HepG2 (cell line): ENCODE results near the gene AQP6. TPM values are rescaled to one million over a fixed set of nuclear protein-coding genes. Genes with fewer than 3 reads are reported as not detected.

Experiments used
- AFF4 ChIP-seq: sonication (generic); formaldehyde crosslinking; IDR thresholded peaks from 2 replicates; pipeline ENCODE4 v1.4.0; 2020; ENCODE audit warnings: missing genetic modification reagents
- ARNT ChIP-seq: fragments of 450-650 bp; IDR thresholded peaks from 2 replicates; pipeline ENCODE4 v1.6.1; 2017
- ATM ChIP-seq: fragments of 450-650 bp; IDR thresholded peaks from 2 replicates; pipeline ENCODE4 v1.7.1; 2017; ENCODE audit warnings: mild to moderate bottlenecking, borderline replicate concordance
- CCAR2 ChIP-seq: fragments of 200-400 bp; formaldehyde crosslinking; optimal IDR thresholded peaks from 2 replicates; pipeline ENCODE3; 2018; ENCODE audit warnings: low read depth, mild to moderate bottlenecking, low read length, moderate library complexity
- CEBPG ChIP-seq: IDR thresholded peaks from 2 replicates; pipeline ENCODE4 v1.6.1; 2016
- KDM5A ChIP-seq: fragments of 200-600 bp; sonication (generic); IDR thresholded peaks from 2 replicates; pipeline ENCODE4 v1.7.0; 2018; ENCODE audit warnings: antibody characterized with exemption, mild to moderate bottlenecking, low read length, borderline replicate concordance
- NFE2 ChIP-seq: sonication (generic); formaldehyde crosslinking; IDR thresholded peaks from 2 replicates; pipeline ENCODE4 v1.4.0; 2020; ENCODE audit warnings: missing genetic modification reagents
- NONO ChIP-seq, 2 experiments: fragments of 450-650 bp in 1 of 2; sonication (generic) in 1 of 2; formaldehyde crosslinking in 1 of 2; IDR thresholded peaks in 1 of 2; conservative IDR thresholded peaks in 1 of 2; 2 replicates each; pipeline versions ENCODE4 v1.6.1 to v1.8.0; 2017 to 2022; ENCODE audit warnings: mild to moderate bottlenecking in 1 of 2, missing genetic modification reagents in 1 of 2, moderate library complexity in 1 of 2
- PAF1 ChIP-seq: IDR thresholded peaks from 2 replicates; pipeline ENCODE4 v1.6.1; 2016; ENCODE audit warnings: missing genetic modification reagents, missing compliant biosample characterization
- PHF5A ChIP-seq: IDR thresholded peaks from one replicate; pipeline ENCODE4 v1.6.1; 2018; ENCODE audit warnings: low read depth, missing genetic modification reagents; ENCODE audit not compliant: unreplicated experiment
- REPIN1 ChIP-seq: sonication (generic); formaldehyde crosslinking; IDR thresholded peaks from 2 replicates; pipeline ENCODE4 v1.8.0; 2022; ENCODE audit warnings: missing genetic modification reagents, low read depth, mild to moderate bottlenecking, borderline replicate concordance
- RFXANK ChIP-seq: IDR thresholded peaks from 2 replicates; pipeline ENCODE4 v1.6.1; 2016
- RXRA ChIP-seq: sonication (generic); formaldehyde crosslinking; IDR thresholded peaks from 2 replicates; pipeline ENCODE4 v1.5.1; 2020; ENCODE audit warnings: missing genetic modification reagents
- SP2 ChIP-seq: sonication (generic); formaldehyde crosslinking; IDR thresholded peaks from 2 replicates; pipeline ENCODE4 v1.5.1; 2020; ENCODE audit warnings: mild to moderate bottlenecking, missing genetic modification reagents
- SRSF1 ChIP-seq: fragments of 200-400 bp; formaldehyde crosslinking; optimal IDR thresholded peaks from 2 replicates; pipeline ENCODE3; 2017; ENCODE audit warnings: mild to moderate bottlenecking, low read depth, low read length, moderate library complexity
- SRSF9 ChIP-seq: fragments of 200-400 bp; formaldehyde crosslinking; IDR thresholded peaks from 2 replicates; pipeline ENCODE4 v1.6.1; 2018; ENCODE audit warnings: borderline replicate concordance, mild to moderate bottlenecking, low read depth, low read length; ENCODE audit not compliant: insufficient read depth, poor library complexity, severe bottlenecking
- SRY ChIP-seq: sonication (generic); formaldehyde crosslinking; IDR thresholded peaks from 2 replicates; pipeline ENCODE4 v1.8.0; 2022; ENCODE audit warnings: mild to moderate bottlenecking, missing genetic modification reagents
- STAT5B ChIP-seq: sonication (generic); formaldehyde crosslinking; IDR thresholded peaks from 2 replicates; pipeline ENCODE4 v1.4.0; 2020; ENCODE audit warnings: missing genetic modification reagents
- THAP11 ChIP-seq: IDR thresholded peaks from 2 replicates; pipeline ENCODE4 v1.6.1; 2016; ENCODE audit warnings: missing biosample characterization, missing genetic modification reagents
- ZBTB25 ChIP-seq: IDR thresholded peaks from 2 replicates; pipeline ENCODE4 v1.6.1; 2018; ENCODE audit warnings: missing genetic modification reagents
- ZBTB43 ChIP-seq: sonication (generic); formaldehyde crosslinking; conservative IDR thresholded peaks from 2 replicates; pipeline ENCODE4 v1.4.0; 2020; ENCODE audit warnings: missing genetic modification reagents
- ZKSCAN8 ChIP-seq: IDR thresholded peaks from 2 replicates; pipeline ENCODE4 v1.6.1; 2016; ENCODE audit warnings: borderline replicate concordance, missing genetic modification reagents, missing compliant biosample characterization
- ZNF251 ChIP-seq: sonication (generic); formaldehyde crosslinking; IDR thresholded peaks from 2 replicates; pipeline ENCODE4 v1.9.0; 2021; ENCODE audit warnings: mild to moderate bottlenecking, missing genetic modification reagents
- ZNF761 ChIP-seq: sonication (generic); formaldehyde crosslinking; conservative IDR thresholded peaks from 2 replicates; pipeline ENCODE4 v1.4.0; 2020; ENCODE audit warnings: mild to moderate bottlenecking, missing genetic modification reagents
- ZUFSP ChIP-seq: sonication (generic); formaldehyde crosslinking; IDR thresholded peaks from 2 replicates; pipeline ENCODE4 v1.9.0; 2021; ENCODE audit warnings: missing genetic modification reagents, mild to moderate bottlenecking, borderline replicate concordance
- polyA plus RNA-seq, 8 experiments: library from polyadenylated mRNA; depleted of rRNA in 3 of 8; stranded (reverse) in 7 of 8; unstranded in 1 of 8; fragments of >200 nt; fragmentation: Illumina TruSeq in 4 of 8; extraction: Trizol in 4 of 8; gene quantifications; 2 replicates each; pipeline versions ENCODE4 v1.2.1 to v1.2.3, GENCODE V29; 2011 to 2016; ENCODE audit warnings: low read depth in 4 of 8, missing spikeins in 1 of 8, mixed read lengths in 1 of 8; ENCODE audit not compliant: insufficient read depth in 1 of 8
- total RNA-seq, 5 experiments: library from RNA; depleted of rRNA; stranded (reverse); fragments of >200 nt; fragmentation: Illumina TruSeq; extraction: Trizol; gene quantifications; 2 replicates each; pipeline ENCODE4 v1.2.3, GENCODE V29; 2016; ENCODE audit warnings: low read depth in 1 of 5

AQP6 gene
- total and polyA plus RNA-seq, 2 of the 13 experiments (the other 11 are each of a cell fraction or from before 2014, with no cell fraction given) = 0.32 to 1.3 TPM

GRCh38 chr12:49974231-49974675 is 1.5 kb downstream of the AQP6 start (continued):
- TF ChIP-seq KDM5A (no peak), THAP11 (CRISPR knock-in tag) (peak; percentile 15; the same call in 1 of the 2 replicates), ZKSCAN8 (CRISPR knock-in tag) (no peak), RXRA (CRISPR knock-in tag) (no peak; the same call in 1 of the 2 replicates), CCAR2 (no peak), ZNF761 (0 out of 2 replicates have a peak, but pooled peaks have one; percentile 40), ZBTB43 (no peak), ZUFSP (no peak), STAT5B (CRISPR knock-in tag) (no peak), SRY (CRISPR knock-in tag) (no peak), PHF5A (CRISPR knock-in tag) (no peak), SP2 (no peak), NFE2 (no peak), RFXANK (CRISPR knock-in tag) (no peak), CEBPG (CRISPR knock-in tag) (no peak), SRSF1 (no peak), ATM (no peak), SRSF9 (no peak), ARNT (no peak), AFF4 (no peak), ZBTB25 (CRISPR knock-in tag) (no peak), REPIN1 (CRISPR knock-in tag) (0 out of 2 replicates have a peak, but pooled peaks have one; percentile 24), NONO (IDR thresholded peaks at IDR 0.05) (no peak), NONO (CRISPR knock-in tag; conservative IDR thresholded peaks at IDR 0.05) (0 out of 2 replicates have a peak, but pooled peaks have one; percentile 37), PAF1 (CRISPR knock-in tag) (no peak), ZNF251 (CRISPR knock-in tag) (no peak)
